ENCODE data around the gene ZNF445. TPM values are rescaled to one million over a fixed set of nuclear protein-coding genes. Genes with fewer than 3 reads are reported as not detected.

The ZNF445 gene
- total RNA-seq, 1 experiment from 2014 or later, result 11.9 TPM

- Histone ChIP-seq H3K4me1 (ENCODE audit: control insufficient read depth, insufficient read depth, low read length) (no peaks in the 10 kb centered on the region), H3K9me3 (ENCODE audit: control insufficient read depth, insufficient read depth, low read depth, low read length) (no peaks in the 10 kb centered on the region), H3K27ac (ENCODE audit: low read length) (no peak overlapping the region), H3K4me3 (ENCODE audit: low read depth in 2 of 2, low read length in 2 of 2) (no peak overlapping the region), H3K27me3 (ENCODE audit: control insufficient read depth, insufficient read depth, low read length) (0 out of 2 replicates have a peak, but pooled peaks cover 2% of the 10 kb centered on the region), H3K36me3 (ENCODE audit: control insufficient read depth, insufficient read depth, low read length) (no peaks in the 10 kb centered on the region)
- DNase-seq (ENCODE audit: low read depth, low spot score) (no peak), ATAC-seq (no peak)
- CTCF ChIA-PET, result no interaction called here
- BruUV-seq (replicated peaks), result no TSS peak
- TF ChIP-seq REST (IDR thresholded peaks at IDR 0.05; ENCODE audit: insufficient read depth in 1 of 2, low read depth in 2 of 2, low read length in 1 of 2) (no peak), CTCF (IDR thresholded peaks at IDR 0.05) (no peak), TCF7L2 (IDR thresholded peaks at IDR 0.05; ENCODE audit: low read depth, low read length) (no peak), POLR2AphosphoS5 (IDR thresholded peaks at IDR 0.05; ENCODE audit: low read depth, low read length) (no peak), SIN3A (IDR thresholded peaks at IDR 0.05; ENCODE audit: borderline replicate concordance, insufficient read depth, low read depth, low read length) (no peak)
- in situ Hi-C loops (cut with HindIII; ENCODE audit: low pct_unique_long_range_greater_than_20kb, low sequenced_read_pairs), result no loop called here
- POLR2A ChIA-PET, result no interaction called here
- intact Hi-C loops (cut with micrococcal nuclease; ENCODE audit: unreplicated experiment), result loop anchor here (10.0 kb wide), 1 partner anchor 194 kb away; no protein-coding TSS in a partner anchor
Measured at GRCh38 chr3:44518782-44519156, 41.3 kb upstream of the ZNF445 start.

GRCh38 chr3:44516230-44516629 lies 38.8 kb upstream of the ZNF445 start:
- BruUV-seq (replicated peaks), result no TSS peak
- in situ Hi-C loops (cut with HindIII; ENCODE audit: low pct_unique_long_range_greater_than_20kb, low sequenced_read_pairs), result no loop called here
- DNase-seq (ENCODE audit: low read depth, low spot score) (no peak), ATAC-seq (no peak)
- intact Hi-C loops (cut with micrococcal nuclease; ENCODE audit: unreplicated experiment), result loop anchor here (10.0 kb wide), 1 partner anchor 191 kb away; no protein-coding TSS in a partner anchor
- Histone ChIP-seq H3K4me1 (ENCODE audit: control insufficient read depth, insufficient read depth, low read length) (peaks cover 4% of the 10 kb centered on the region; the same call in 1 of the 2 replicates), H3K4me3 (ENCODE audit: low read depth in 2 of 2, low read length in 2 of 2) (no peak overlapping the region), H3K27me3 (ENCODE audit: control insufficient read depth, insufficient read depth, low read length) (no peaks in the 10 kb centered on the region), H3K9me3 (ENCODE audit: control insufficient read depth, insufficient read depth, low read depth, low read length) (no peaks in the 10 kb centered on the region), H3K36me3 (ENCODE audit: control insufficient read depth, insufficient read depth, low read length) (no peaks in the 10 kb centered on the region), H3K27ac (ENCODE audit: low read length) (no peak overlapping the region)
- TF ChIP-seq TCF7L2 (IDR thresholded peaks at IDR 0.05; ENCODE audit: low read depth, low read length) (no peak), POLR2AphosphoS5 (IDR thresholded peaks at IDR 0.05; ENCODE audit: low read depth, low read length) (no peak), REST (IDR thresholded peaks at IDR 0.05; ENCODE audit: insufficient read depth in 1 of 2, low read depth in 2 of 2, low read length in 1 of 2) (no peak), CTCF (IDR thresholded peaks at IDR 0.05) (no peak), SIN3A (IDR thresholded peaks at IDR 0.05; ENCODE audit: borderline replicate concordance, insufficient read depth, low read depth, low read length) (no peak)
- ChIA-PET POLR2A (no interaction called here), CTCF (no interaction called here)

Data from Panc1 (cell line).